Epithelial cell of esophagus (primary cell): ENCODE data around the gene STRN3.
"Not testable (repeated sequence)": the region's sequence is repeated elsewhere in the genome, so short reads cannot be mapped to it uniquely, and the experiment has no call there.

Source experiments
- DNase-seq: peaks from one replicate; pipeline ENCODE4 v3.0.0; 2010; ENCODE audit warnings: low read depth
- H3K4me3 ChIP-seq: 2 replicates; pipeline ENCODE4 v1.5.1; 2011; ENCODE audit warnings: mild to moderate bottlenecking, low read length, control low read depth
- CTCF ChIP-seq: IDR thresholded peaks from 2 replicates; pipeline ENCODE4 v1.5.1; 2011; ENCODE audit warnings: low read depth, mild to moderate bottlenecking, low read length, control low read depth, inconsistent platforms; ENCODE audit not compliant: insufficient read depth; ENCODE audit errors: missing control alignments

Gene STRN3

DNA sequence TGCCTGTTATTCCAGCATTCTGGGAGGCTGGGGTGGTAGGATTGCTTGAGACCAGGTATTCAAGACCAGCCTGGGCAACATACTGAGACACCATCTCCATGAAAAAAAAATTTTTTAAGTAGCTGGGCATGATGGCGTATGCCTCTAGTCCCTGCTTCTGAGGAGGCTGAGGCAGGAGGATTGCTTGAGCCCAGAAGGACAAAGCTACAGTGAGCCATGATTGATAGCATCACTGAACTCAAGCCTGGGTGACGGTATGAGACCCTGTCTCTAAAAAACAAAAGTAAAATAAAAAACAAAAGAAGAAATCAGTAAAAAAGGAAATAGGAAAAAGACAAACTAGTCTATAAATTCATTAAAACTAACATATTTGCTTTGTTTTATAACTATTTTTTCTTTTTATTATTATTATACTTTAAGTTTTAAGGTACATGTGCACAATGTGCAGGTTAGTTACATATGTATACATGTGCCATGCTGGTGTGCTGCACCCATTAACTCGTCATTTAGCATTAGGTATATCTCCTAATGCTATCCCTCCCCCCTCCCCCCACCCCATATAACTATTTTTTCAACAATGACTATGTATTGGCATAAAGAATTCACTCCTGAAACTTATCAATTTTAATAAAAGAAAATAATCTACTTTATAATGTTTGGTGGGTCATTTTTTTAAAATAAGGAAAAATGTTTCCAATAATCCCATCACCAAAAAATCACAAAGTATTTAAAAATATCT is 16.2 kb downstream of the STRN3 start:
- TF ChIP-seq CTCF = no peak

GRCh38 chr14:31006703-31007102 is 19.5 kb downstream of the STRN3 start:
- H3K4me3 ChIP-seq = no peak overlapping the region
- no peak for DNase-seq
- no peak for TF ChIP-seq CTCF

More for the DNA sequence above, 16.2 kb downstream of the STRN3 start:
- DNase-seq = no peak
- no peak overlapping the region for H3K4me3 ChIP-seq

DNA sequence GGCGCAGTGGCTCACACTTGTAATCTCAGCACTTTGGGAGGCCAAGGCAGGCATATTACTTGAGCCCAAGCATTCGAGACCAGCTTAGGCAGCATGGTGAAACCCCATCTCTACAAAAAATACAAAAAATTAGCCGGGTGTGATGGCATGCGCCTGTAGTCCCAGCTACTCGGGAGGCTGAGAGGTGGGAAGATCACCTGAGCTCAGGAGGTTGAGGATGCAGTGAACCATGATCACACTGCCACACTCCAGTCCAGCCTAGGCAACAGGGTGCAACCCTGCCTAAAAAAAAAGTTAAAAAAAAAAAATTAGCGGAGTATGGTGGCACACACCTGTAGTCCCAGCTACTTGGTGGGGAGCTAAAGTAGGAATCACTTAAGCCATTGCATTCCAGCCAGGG is 22.2 kb downstream of the STRN3 start:
- DNase-seq = not testable (repeated sequence)

GRCh38 chr14:31003284-31003683 is 22.9 kb downstream of the STRN3 start:
- TF ChIP-seq CTCF = no peak
- DNase-seq = no peak
- H3K4me3 ChIP-seq = no peak overlapping the region

More for the DNA sequence above, 22.2 kb downstream of the STRN3 start:
- not testable (repeated sequence) for H3K4me3 ChIP-seq

DNA sequence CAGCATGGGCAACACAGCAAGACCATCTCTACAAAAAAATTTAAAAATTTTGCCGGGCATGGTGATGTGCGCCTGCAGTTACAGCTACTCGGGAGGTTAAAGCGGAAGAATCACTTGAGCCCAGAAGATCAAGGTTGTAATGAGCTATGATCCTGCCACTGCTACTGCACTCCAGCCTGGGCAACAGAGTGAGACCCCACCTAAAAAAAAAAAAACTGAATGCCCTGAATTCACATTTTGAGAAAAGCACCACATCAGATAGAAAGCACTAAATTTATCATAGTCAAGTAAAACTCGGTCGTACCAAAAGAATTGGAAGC is 24.9 kb downstream of the STRN3 start:
- TF ChIP-seq CTCF = no peak
- no peak overlapping the region for H3K4me3 ChIP-seq
- no peak for DNase-seq

DNA sequence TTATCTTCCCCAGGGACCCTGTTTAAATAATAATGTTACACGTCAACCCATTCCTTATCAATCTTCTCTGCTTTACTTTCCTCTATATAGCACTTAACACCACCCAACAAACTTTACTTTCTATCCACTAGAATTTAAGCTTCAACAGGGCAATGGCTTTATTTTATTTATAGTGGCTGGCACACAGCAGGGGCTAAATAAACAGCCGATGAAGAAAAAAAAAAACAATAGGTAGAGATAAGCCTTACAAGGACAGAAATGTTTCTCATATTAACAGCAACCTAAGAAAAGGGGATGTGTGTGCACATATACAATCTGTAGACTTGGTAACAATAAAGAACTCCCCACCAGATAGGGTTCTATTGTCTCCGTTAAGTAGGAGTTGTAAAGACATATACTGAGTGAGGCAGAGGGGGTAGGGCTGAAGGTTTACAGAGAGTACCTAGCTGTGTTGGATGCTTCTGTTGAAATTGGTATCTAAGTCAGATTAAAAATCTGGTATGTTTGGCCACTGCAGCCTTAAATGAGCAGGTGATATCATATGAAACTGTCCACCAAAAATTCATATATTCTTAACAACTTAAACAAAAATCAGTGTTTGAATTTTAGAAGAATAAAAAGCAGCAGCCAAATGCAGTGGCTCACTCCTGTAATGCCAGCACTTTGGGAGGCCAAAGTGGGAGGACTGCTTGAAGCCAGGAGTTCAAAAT is 25.4 kb downstream of the STRN3 start:
- DNase-seq = no peak
- H3K4me3 ChIP-seq = no peak overlapping the region
- TF ChIP-seq CTCF = no peak

GRCh38 chr14:30999038-30999773 is 27.0 kb downstream of the STRN3 start:
- no peak overlapping the region for H3K4me3 ChIP-seq
- no peak for TF ChIP-seq CTCF
- no peak for DNase-seq
